ENCODE data around the gene SPAAR.
"Not testable (repeated sequence)": the region's sequence is repeated elsewhere in the genome, so short reads cannot be mapped to it uniquely, and the experiment has no call there.

DNA sequence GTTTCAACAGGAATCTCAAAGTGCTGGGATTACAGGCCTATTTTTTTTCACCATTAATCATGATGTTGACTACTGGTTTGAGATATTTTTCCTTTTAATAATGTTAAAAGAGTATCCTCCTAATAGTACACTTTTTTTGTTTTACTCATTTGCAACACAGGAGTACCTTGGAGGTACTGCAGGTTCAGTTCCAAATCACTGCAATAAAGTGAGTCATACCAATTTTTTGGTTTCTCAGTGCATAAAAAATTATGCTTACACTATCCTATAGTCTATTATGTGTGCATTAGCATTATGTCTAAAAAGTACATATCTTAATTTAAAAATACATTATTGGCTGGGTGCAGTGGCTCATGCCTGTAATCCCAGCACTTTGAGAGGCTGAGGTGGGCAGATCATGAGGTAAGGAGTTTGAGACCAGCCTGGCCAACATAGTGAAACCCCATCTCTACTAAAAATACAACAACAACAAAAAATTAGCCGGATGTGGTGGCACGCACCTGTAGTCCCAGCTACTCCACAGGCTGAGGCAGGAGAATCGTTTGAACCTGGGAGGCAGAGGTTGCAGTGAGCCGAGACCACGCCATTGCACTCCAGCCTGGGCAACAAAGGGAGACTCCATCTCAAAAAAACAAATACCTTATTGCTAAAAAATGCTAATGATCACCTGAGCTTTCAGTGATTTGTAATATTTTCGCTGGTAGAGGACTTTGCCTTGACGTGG lies 11.8 kb upstream of the SPAAR start:
- TF ChIP-seq, protein P1, sequence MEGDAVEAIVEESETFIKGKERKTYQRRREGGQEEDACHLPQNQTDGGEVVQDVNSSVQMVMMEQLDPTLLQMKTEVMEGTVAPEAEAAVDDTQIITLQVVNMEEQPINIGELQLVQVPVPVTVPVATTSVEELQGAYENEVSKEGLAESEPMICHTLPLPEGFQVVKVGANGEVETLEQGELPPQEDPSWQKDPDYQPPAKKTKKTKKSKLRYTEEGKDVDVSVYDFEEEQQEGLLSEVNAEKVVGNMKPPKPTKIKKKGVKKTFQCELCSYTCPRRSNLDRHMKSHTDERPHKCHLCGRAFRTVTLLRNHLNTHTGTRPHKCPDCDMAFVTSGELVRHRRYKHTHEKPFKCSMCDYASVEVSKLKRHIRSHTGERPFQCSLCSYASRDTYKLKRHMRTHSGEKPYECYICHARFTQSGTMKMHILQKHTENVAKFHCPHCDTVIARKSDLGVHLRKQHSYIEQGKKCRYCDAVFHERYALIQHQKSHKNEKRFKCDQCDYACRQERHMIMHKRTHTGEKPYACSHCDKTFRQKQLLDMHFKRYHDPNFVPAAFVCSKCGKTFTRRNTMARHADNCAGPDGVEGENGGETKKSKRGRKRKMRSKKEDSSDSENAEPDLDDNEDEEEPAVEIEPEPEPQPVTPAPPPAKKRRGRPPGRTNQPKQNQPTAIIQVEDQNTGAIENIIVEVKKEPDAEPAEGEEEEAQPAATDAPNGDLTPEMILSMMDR (IDR thresholded peaks at IDR 0.05; ENCODE audit: insufficient read depth, low read depth, low read length): not testable (repeated sequence)
- TF ChIP-seq EZH2 (IDR thresholded peaks at IDR 0.05; ENCODE audit: insufficient read depth, low read length): not testable (repeated sequence)
